GM13976 (cell line): Measurements from ENCODE around the gene RHCE.
A peak's percentile ranks its signal among the peaks of the same experiment; 100 is the strongest.

Source experiments
- DNase-seq: peaks from one replicate; pipeline ENCODE4 v3.0.0; 2012; ENCODE audit warnings: low spot score
- CTCF ChIP-seq: IDR thresholded peaks from 2 replicates; pipeline ENCODE4 v1.5.1; 2012; ENCODE audit warnings: borderline replicate concordance, mild to moderate bottlenecking; ENCODE audit not compliant: insufficient read depth; ENCODE audit errors: extremely low read depth, missing control alignments, control extremely low read depth
- in situ Hi-C: fragments of 300-500 bp; cut with MboI; formaldehyde crosslinking; loops from one replicate; pipeline ENCODE4 v1.12.0; 2022; ENCODE audit warnings: low sequenced_read_pairs, mixed read lengths, inconsistent platforms; ENCODE audit not compliant: unreplicated experiment

The RHCE gene

GRCh38 chr1:25433389-25434186 lies 13.0 kb upstream of the RHCE start:
- no peak for DNase-seq
- no peak for TF ChIP-seq CTCF
- in situ Hi-C loops = no loop called here

- DNase-seq = no peak
- in situ Hi-C loops = no loop called here
- no peak for TF ChIP-seq CTCF
Observed at GRCh38 chr1:25432749-25433388, 12.2 kb upstream of the RHCE start.

- in situ Hi-C loops = no loop called here
- no peak for DNase-seq
- TF ChIP-seq CTCF = no peak
Observed at GRCh38 chr1:25431955-25432719, 11.5 kb upstream of the RHCE start.

GRCh38 chr1:25430967-25431881 lies 10.6 kb upstream of the RHCE start:
- TF ChIP-seq CTCF = no peak
- in situ Hi-C loops = no loop called here
- peak; percentile 15 for DNase-seq

- DNase-seq = peak; percentile 97
- in situ Hi-C loops = no loop called here
- no peak for TF ChIP-seq CTCF
Observed at GRCh38 chr1:25430073-25430966, 9.7 kb upstream of the RHCE start, which contains the start of gene MACO1. Gene MACO1 (plus strand): TSS chr1:25430897. CDS start chr1:25431099, 202 bp downstream.
